HG02610 (cell line): ENCODE results near the gene ZNF511.

Experiments
- ATAC-seq: cut with Tn5 transposase; IDR thresholded peaks from one replicate; pipeline ENCODE4 v1.9.1; 2021; ENCODE audit warnings: mild to moderate bottlenecking, moderate library complexity; ENCODE audit not compliant: unreplicated experiment

ZNF511 gene

GRCh38 chr10:133273534-133274143 lies 35.1 kb upstream of the ZNF511 start:
- no peak for ATAC-seq

GRCh38 chr10:133274751-133275683 lies 33.7 kb upstream of the ZNF511 start:
- ATAC-seq: peak; percentile 49

- ATAC-seq: peak; percentile 21
Measured at GRCh38 chr10:133275684-133276092, 33.0 kb upstream of the ZNF511 start.

- ATAC-seq: no peak
Measured at GRCh38 chr10:133276100-133276434, 32.6 kb upstream of the ZNF511 start.

GRCh38 chr10:133276435-133277201 lies 32.1 kb upstream of the ZNF511 start, which contains the start of gene ADAM8:
Gene ADAM8, minus strand, starts transcription at chr10:133276868. Its CDS starts 51 bp downstream, at chr10:133276817.
- ATAC-seq: peak; percentile 39

- ATAC-seq: no peak
Measured at GRCh38 chr10:133277277-133277992, 31.3 kb upstream of the ZNF511 start.

GRCh38 chr10:133277993-133278576 lies 30.6 kb upstream of the ZNF511 start:
- no peak for ATAC-seq

- peak; percentile 37 for ATAC-seq
Measured at GRCh38 chr10:133278577-133279265, 30.0 kb upstream of the ZNF511 start.

GRCh38 chr10:133279326-133280226 lies 29.1 kb upstream of the ZNF511 start:
- no peak for ATAC-seq

GRCh38 chr10:133280391-133281059 lies 28.2 kb upstream of the ZNF511 start:
- ATAC-seq: no peak

GRCh38 chr10:133281084-133281483 lies 27.6 kb upstream of the ZNF511 start:
- no peak for ATAC-seq

GRCh38 chr10:133281628-133282372 lies 26.9 kb upstream of the ZNF511 start:
- no peak for ATAC-seq

GRCh38 chr10:133282846-133283390 lies 25.8 kb upstream of the ZNF511 start:
- ATAC-seq: no peak

- no peak for ATAC-seq
Measured at GRCh38 chr10:133283931-133284330, 24.8 kb upstream of the ZNF511 start.

GRCh38 chr10:133285217-133285616 lies 23.5 kb upstream of the ZNF511 start:
- no peak for ATAC-seq

GRCh38 chr10:133286366-133286765 lies 22.3 kb upstream of the ZNF511 start:
- ATAC-seq: no peak

GRCh38 chr10:133287832-133288500 lies 20.7 kb upstream of the ZNF511 start:
- no peak for ATAC-seq
